K562 (cell line): ENCODE results near the gene TMEM222. TPM values are rescaled to one million over a fixed set of nuclear protein-coding genes. Genes with fewer than 3 reads are reported as not detected.

Experiments used
- ATAC-seq: fragments of 200-7000 bp; cut with Tn5 transposase; 3 replicates; pipeline ENCODE4 v1.9.1; 2020; ENCODE audit warnings: moderate library complexity
- BruUV-seq: library from RNA; stranded (reverse); fragments of 400-500 nt; replicated peaks from 2 replicates; lab custom pipeline; 2021; lab: Mats Ljungman, UMichigan
- CTCF ChIA-PET: fragments of 300-600 bp; formaldehyde crosslinking; extraction: SDS; loops from one replicate; lab custom pipeline; 2021; ENCODE audit warnings: low intra/inter-chr PET ratio; lab: Yijun Ruan, JAX
- POLR2A ChIA-PET: fragments of 300-600, 350-650 bp; sonication (Branson Sonifier 250); formaldehyde crosslinking; extraction: SDS; loops from one replicate; lab custom pipeline; 2021; ENCODE audit warnings: antibody characterized with exemption, inconsistent platforms; lab: Yijun Ruan, JAX
- DNase-seq, 4 experiments: peaks; one replicate each; pipeline versions ENCODE4 v3.0.0 to v3.0.0-alpha.2; 2011 to 2018; ENCODE audit warnings: low spot score in 3 of 4, mixed read lengths in 3 of 4; ENCODE audit errors: extremely low read depth in 1 of 4
- FAIRE-seq: peaks from 2 replicates; lab custom pipeline; 2011; peaks lifted over from hg19 to GRCh38; lab: Jason Lieb, UNC
- H2AFZ ChIP-seq: 2 replicates; pipeline ENCODE4 v1.6.0; 2011; ENCODE audit warnings: low read depth, low read length, control low read depth, inconsistent platforms
- H3K27ac ChIP-seq: fragments of 200-600 bp; 3 replicates; pipeline ENCODE4 v1.8.0; 2011; ENCODE audit warnings: low read depth, mild to moderate bottlenecking, control low read depth, inconsistent platforms, low read length, moderate library complexity, mixed read lengths; ENCODE audit errors: extremely low read depth
- H3K27me3 ChIP-seq, 2 experiments: fragments of 300-600 bp in 1 of 2; 2 replicates in 1 of 2; 3 replicates in 1 of 2; pipeline versions ENCODE4 v1.6.0 to v1.8.0; 2011; ENCODE audit warnings: inconsistent platforms in 2 of 2, low read length in 2 of 2, mild to moderate bottlenecking in 1 of 2, mixed read lengths in 1 of 2, moderate library complexity in 1 of 2; ENCODE audit not compliant: control insufficient read depth in 2 of 2, insufficient read depth in 2 of 2
- H3K36me3 ChIP-seq: fragments of 300-600 bp; 3 replicates; pipeline ENCODE4 v1.8.0; 2011; ENCODE audit warnings: mild to moderate bottlenecking, low read length, inconsistent platforms; ENCODE audit not compliant: control insufficient read depth, insufficient read depth
- H3K4me1 ChIP-seq, 2 experiments: fragments of 200-600 bp in 1 of 2; replicated peaks in 1 of 2; 2 replicates in 1 of 2; 3 replicates in 1 of 2; pipeline versions ENCODE4 v1.5.1 to v1.8.0; 2011; ENCODE audit warnings: inconsistent platforms in 2 of 2, low read length in 2 of 2, mild to moderate bottlenecking in 1 of 2, mixed read lengths in 1 of 2, moderate library complexity in 1 of 2; ENCODE audit not compliant: control insufficient read depth in 2 of 2, insufficient read depth in 2 of 2
- H3K4me2 ChIP-seq: 2 replicates; pipeline ENCODE4 v1.6.1; 2011; ENCODE audit warnings: low read length, control low read depth, inconsistent platforms, mixed read lengths; ENCODE audit not compliant: insufficient read depth
- H3K4me3 ChIP-seq: fragments of 200-600 bp; sonication (generic), shearing (Covaris generic); 2 replicates; pipeline ENCODE4 v1.5.1; 2016; ENCODE audit warnings: control low read depth, inconsistent platforms
- H3K79me2 ChIP-seq: fragments of 200-600 bp; 3 replicates; pipeline ENCODE4 v1.8.0; 2011; ENCODE audit warnings: low read length, inconsistent platforms; ENCODE audit not compliant: control insufficient read depth, insufficient read depth
- H3K9ac ChIP-seq, 2 experiments: 2 replicates each; pipeline versions ENCODE4 v1.6.0 to v1.6.1; 2011; ENCODE audit warnings: low read depth in 2 of 2, low read length in 2 of 2, control low read depth in 1 of 2, inconsistent platforms in 1 of 2, mild to moderate bottlenecking in 1 of 2, mixed read lengths in 1 of 2; ENCODE audit not compliant: insufficient read depth in 1 of 2
- H3K9me1 ChIP-seq: one replicate; pipeline ENCODE4 v1.6.0; 2011; ENCODE audit warnings: inconsistent platforms, mild to moderate bottlenecking, low read length, moderate library complexity; ENCODE audit not compliant: control insufficient read depth, insufficient read depth
- H3K9me3 ChIP-seq: replicated peaks from 2 replicates; pipeline ENCODE4 v1.5.1; 2011; ENCODE audit warnings: low read depth, low read length, inconsistent platforms; ENCODE audit not compliant: control insufficient read depth, insufficient read depth
- H4K20me1 ChIP-seq: replicated peaks from 2 replicates; pipeline ENCODE4 v1.6.1; 2011; ENCODE audit warnings: low read length, inconsistent platforms, mixed read lengths; ENCODE audit not compliant: control insufficient read depth, insufficient read depth
- BRF2 ChIP-seq: IDR thresholded peaks from 3 replicates; pipeline ENCODE4 v1.6.1; 2011; ENCODE audit warnings: borderline replicate concordance, mild to moderate bottlenecking; ENCODE audit not compliant: insufficient read length, insufficient read depth
- HNRNPL ChIP-seq: fragments of 200-400 bp; formaldehyde crosslinking; IDR thresholded peaks from 2 replicates; pipeline ENCODE4 v1.6.1; 2017; ENCODE audit warnings: low read depth, mild to moderate bottlenecking, low read length
- PBX2 ChIP-seq, 2 experiments: IDR thresholded peaks in 1 of 2; conservative IDR thresholded peaks in 1 of 2; 2 replicates each; pipeline ENCODE4 v1.6.1; 2016; ENCODE audit warnings: low read depth in 2 of 2, mild to moderate bottlenecking in 1 of 2, missing compliant biosample characterization in 1 of 2, missing genetic modification characterization in 1 of 2, moderate library complexity in 1 of 2
- POLR2G ChIP-seq: fragments of 200-400 bp; formaldehyde crosslinking; IDR thresholded peaks from 2 replicates; pipeline ENCODE4 v1.6.1; 2017; ENCODE audit warnings: low read depth, mild to moderate bottlenecking, antibody characterized with exemption, low read length, moderate library complexity
- RCOR1 ChIP-seq, 2 experiments: IDR thresholded peaks; 2 replicates each; pipeline ENCODE4 v1.6.1; 2012; ENCODE audit warnings: low read depth in 2 of 2, low read length in 2 of 2, borderline replicate concordance in 1 of 2, improper control_type of control experiment in 1 of 2
- ZNF507 ChIP-seq: conservative IDR thresholded peaks from 2 replicates; pipeline ENCODE4 v1.6.1; 2017; ENCODE audit warnings: missing genetic modification characterization, missing compliant biosample characterization
- WGBS: fragments of 100-300 bp; shearing (Covaris generic); methylation state at CpG from one replicate; pipeline ENCODE4 v1.1.6; 2016; ENCODE audit warnings: low coverage, mixed read lengths; ENCODE audit not compliant: insufficient coverage; ENCODE audit errors: missing lambda C conversion rate; 5-methylcytosine and 5-hydroxymethylcytosine counted together
- in situ Hi-C: fragments of 300-500 bp; cut with MboI; formaldehyde crosslinking; loops from 4 replicates; pipeline ENCODE4 v1.15.0; 2018; ENCODE audit warnings: inconsistent platforms, mixed read lengths
- intact Hi-C: fragments of 100-400 bp; cut with micrococcal nuclease; formaldehyde crosslinking; loops from 2 replicates; pipeline ENCODE4 v1.14.2; 2022
- polyA plus RNA-seq, 8 experiments: library from polyadenylated mRNA; depleted of rRNA in 4 of 8; stranded (reverse) in 5 of 8; unstranded in 3 of 8; fragments of >200 nt; fragmentation: Nextera tagmentation in 2 of 8; fragmentation: Illumina TruSeq in 1 of 8; extraction: Ambion mirVana in 2 of 8; extraction: Trizol in 1 of 8; gene quantifications; 2 replicates each; pipeline versions ENCODE4 v1.2.1 to v1.2.3, GENCODE V29; 2011 to 2014; ENCODE audit warnings: inconsistent platforms in 1 of 8, missing spikeins in 1 of 8
- total RNA-seq, 7 experiments: library from RNA; depleted of rRNA in 6 of 7; stranded (reverse); fragments of >200 nt in 6 of 7; fragmentation: Illumina TruSeq in 2 of 7; extraction: Trizol in 2 of 7; gene quantifications; 2 replicates each; pipeline versions ENCODE4 v1.2.1 to v1.2.3, GENCODE V29; 2011 to 2021; ENCODE audit warnings: low replicate concordance in 1 of 7
- TF ChIP-seq, protein P1 (sequence below): sonication (generic); formaldehyde crosslinking; IDR thresholded peaks from 2 replicates; pipeline ENCODE4 v1.8.0; 2022; ENCODE audit warnings: mild to moderate bottlenecking, missing genetic modification reagents, borderline replicate concordance

The TMEM222 gene
- total and polyA plus RNA-seq, 9 of the 15 experiments (the other 6 are each of a cell fraction or from before 2014, with no cell fraction given): 6.9 to 48.0 (median 32.8) TPM

DNA sequence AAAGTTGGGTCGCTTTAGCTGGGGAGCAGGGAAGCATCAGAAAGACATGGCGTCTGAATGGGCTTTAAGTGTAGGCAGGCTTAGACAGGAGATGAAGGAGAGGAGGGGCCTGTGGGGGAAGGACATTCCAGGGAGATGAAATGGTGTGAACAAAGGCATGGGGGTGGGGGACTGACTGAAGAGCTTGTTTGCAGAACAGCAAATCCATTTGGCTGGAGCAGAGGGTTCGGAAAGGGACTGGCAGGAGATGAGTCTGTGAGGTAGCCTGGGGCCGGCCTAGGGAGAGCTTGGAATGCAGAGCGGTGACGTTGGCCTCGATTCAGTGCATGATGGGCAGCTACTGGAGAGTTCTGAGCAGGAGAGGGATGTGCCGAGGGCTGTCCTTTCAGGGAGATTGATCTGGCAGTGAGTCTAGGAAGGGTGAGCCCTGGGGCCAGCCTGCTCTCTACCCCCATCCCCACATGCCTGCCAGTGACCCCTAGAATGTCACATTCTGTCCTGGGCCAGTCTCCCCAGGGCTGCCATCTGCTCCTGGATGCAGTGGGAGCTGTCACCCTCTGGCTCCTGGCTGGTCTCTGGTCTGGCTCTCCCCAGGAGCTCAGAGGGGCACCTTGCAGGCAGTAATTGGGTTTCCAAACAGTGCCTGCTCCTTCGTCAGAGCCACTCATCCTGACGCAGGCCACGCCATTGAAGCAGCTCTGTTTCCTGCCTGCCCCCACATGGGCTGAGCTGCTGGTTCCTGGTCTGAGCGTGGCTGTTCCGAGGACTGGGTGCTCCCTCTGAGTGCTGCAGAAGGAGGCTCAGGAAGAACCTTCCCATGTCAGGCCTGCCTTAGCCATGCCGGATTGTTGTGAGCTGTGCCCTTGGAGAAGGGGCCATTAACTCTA, 22.3 kb upstream of the TMEM222 start:
- Histone ChIP-seq H3K9me3 (no peaks in the 10 kb centered on the region), H3K79me2 (no peaks in the 10 kb centered on the region), H3K9ac (peak overlapping the region in 1 of 2 experiments; percentile 53; a peak in 2 of 4 replicates), H2AFZ (no peak overlapping the region), H3K4me1 (peaks cover 0 to 7% of the 10 kb centered on the region in 2 experiments; a peak in 2 of 5 replicates), H3K36me3 (peaks cover 38% of the 10 kb centered on the region; the same call in 2 of the 3 replicates), H3K4me2 (no peak overlapping the region), H3K27ac (no peak overlapping the region), H4K20me1 (0 out of 2 replicates have a peak, but pooled peaks cover 7% of the 10 kb centered on the region), H3K4me3 (no peak overlapping the region), H3K27me3 (no peaks in the 10 kb centered on the region), H3K9me1 (peaks cover 3% of the 10 kb centered on the region)
- POLR2A ChIA-PET: interaction anchor here (0.6 to 1.8 kb wide), 8 partner anchors 12 to 297 kb away, joined by 3 to 10 read pairs (median 3); no protein-coding TSS in a partner anchor
- FAIRE-seq (no peak), ATAC-seq (no peak), DNase-seq (no peak)
- 61% methylated on average over 14 of the region's 14 CpGs for WGBS
- 0 out of 2 replicates have a peak, but pooled peaks have one; percentile 11 for TF ChIP-seq POLR2G
- TF ChIP-seq, protein P1, sequence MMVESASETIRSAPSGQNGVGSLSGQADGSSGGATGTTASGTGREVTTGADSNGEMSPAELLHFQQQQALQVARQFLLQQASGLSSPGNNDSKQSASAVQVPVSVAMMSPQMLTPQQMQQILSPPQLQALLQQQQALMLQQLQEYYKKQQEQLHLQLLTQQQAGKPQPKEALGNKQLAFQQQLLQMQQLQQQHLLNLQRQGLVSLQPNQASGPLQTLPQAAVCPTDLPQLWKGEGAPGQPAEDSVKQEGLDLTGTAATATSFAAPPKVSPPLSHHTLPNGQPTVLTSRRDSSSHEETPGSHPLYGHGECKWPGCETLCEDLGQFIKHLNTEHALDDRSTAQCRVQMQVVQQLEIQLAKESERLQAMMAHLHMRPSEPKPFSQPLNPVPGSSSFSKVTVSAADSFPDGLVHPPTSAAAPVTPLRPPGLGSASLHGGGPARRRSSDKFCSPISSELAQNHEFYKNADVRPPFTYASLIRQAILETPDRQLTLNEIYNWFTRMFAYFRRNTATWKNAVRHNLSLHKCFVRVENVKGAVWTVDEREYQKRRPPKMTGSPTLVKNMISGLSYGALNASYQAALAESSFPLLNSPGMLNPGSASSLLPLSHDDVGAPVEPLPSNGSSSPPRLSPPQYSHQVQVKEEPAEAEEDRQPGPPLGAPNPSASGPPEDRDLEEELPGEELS (CRISPR knock-in tag): 0 out of 2 replicates have a peak, but pooled peaks have one; percentile 52
- no peak for TF ChIP-seq PBX2 (CRISPR knock-in tag; IDR thresholded peaks at IDR 0.05; ENCODE audit: low read depth)
- no peak for TF ChIP-seq PBX2 (tag; conservative IDR thresholded peaks at IDR 0.05; ENCODE audit: low read depth)
- no peak for TF ChIP-seq RCOR1 (IDR thresholded peaks at IDR 0.05; ENCODE audit: borderline replicate concordance in 1 of 2, low read depth in 2 of 2, low read length in 2 of 2)
- TF ChIP-seq HNRNPL: no peak
- no peak for TF ChIP-seq ZNF507
- no peak for TF ChIP-seq BRF2
- in situ Hi-C loops: loop anchor here (5.0 kb wide), 1 partner anchor 88 kb away; no protein-coding TSS in a partner anchor
- no TSS peak for BruUV-seq
- intact Hi-C loops: loop anchor here (1.0 to 5.0 kb wide), 6 partner anchors 58 to 363 kb away; partner anchors contain the start of gene FCN3
- CTCF ChIA-PET: interaction anchor here (0.7 to 3.2 kb wide), 9 partner anchors 14 to 1757 kb away, joined by 3 to 49 read pairs (median 3); no protein-coding TSS in a partner anchor
